ELF-1 (cell line): ENCODE measurements around the gene SPATA6L.

ENCODE experiments used
- DNase-seq: peaks from one replicate; pipeline ENCODE4 v3.0.0-alpha.2; 2016; ENCODE audit warnings: low read depth, low spot score

SPATA6L gene

DNA sequence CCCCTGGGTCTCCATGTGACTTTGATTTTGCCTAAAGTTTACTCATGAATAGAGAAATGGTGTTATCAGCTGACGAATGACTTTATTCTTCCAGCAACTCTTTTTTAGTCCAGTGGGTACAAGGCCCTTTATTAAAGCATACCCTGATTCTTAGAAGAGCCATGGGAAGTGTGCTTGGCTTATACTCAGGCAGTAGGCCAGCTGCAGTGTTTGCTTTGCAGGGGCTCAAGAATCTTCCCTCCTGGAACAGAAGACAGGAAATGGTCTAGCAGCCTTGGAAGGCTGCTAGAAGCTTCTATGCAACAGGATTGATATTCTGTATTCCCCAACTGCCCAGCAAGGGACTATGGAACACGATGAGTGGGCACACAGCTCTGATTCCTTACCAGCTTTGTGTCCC lies 77.6 kb downstream of the SPATA6L start:
- DNase-seq = no peak

DNA sequence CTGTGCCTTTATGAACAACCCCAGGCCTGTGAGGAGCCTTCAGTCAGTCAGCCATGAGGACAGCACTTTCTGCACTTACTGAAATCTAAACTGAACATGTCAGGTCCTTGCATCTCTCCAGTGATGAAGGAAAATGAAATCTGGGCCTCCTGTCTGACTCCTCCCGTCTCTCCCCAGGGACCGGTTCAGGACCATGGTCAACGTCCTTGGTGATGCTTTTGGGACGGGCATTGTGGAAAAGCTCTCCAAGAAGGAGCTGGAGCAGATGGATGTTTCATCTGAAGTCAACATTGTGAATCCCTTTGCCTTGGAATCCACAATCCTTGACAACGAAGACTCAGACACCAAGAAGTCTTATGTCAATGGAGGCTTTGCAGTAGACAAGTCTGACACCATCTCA lies 81.1 kb downstream of the SPATA6L start:
- peak; percentile 7 for DNase-seq

DNA sequence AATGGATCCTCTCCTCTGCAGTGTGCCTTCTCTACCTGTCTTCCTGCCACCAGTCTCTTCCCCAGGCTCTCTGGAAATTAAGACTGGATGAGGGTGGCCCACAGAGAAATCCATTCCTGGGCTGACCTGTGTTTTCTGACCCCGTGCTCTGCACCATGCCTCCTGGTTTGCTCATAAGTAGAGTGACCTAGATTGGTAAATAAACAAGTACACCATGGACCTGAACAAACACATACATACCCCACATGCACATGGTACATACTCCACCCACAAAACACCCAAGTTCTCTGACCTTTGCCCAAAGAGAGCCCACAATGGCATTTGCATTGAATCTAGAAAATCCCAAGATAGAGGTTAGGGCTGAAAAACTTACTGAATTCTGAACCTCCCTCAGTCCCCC lies 81.6 kb downstream of the SPATA6L start:
- DNase-seq = no peak

DNA sequence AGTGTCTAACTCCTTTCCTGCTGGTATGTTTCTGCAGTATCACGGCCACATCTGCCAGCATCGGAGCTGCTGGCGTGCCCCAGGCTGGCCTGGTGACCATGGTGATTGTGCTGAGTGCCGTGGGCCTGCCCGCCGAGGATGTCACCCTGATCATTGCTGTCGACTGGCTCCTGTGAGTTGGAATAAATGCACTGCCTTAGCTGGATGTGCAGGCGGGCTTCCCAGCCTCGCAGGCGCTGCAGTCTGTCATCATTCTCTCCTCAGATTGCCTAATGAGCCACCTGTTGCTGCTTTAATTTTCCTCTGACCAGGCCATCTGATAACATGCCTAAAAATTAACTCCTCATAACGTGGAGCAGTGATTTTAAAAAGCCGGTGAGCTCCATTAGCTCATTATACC lies 83.3 kb downstream of the SPATA6L start:
- DNase-seq = no peak

DNA sequence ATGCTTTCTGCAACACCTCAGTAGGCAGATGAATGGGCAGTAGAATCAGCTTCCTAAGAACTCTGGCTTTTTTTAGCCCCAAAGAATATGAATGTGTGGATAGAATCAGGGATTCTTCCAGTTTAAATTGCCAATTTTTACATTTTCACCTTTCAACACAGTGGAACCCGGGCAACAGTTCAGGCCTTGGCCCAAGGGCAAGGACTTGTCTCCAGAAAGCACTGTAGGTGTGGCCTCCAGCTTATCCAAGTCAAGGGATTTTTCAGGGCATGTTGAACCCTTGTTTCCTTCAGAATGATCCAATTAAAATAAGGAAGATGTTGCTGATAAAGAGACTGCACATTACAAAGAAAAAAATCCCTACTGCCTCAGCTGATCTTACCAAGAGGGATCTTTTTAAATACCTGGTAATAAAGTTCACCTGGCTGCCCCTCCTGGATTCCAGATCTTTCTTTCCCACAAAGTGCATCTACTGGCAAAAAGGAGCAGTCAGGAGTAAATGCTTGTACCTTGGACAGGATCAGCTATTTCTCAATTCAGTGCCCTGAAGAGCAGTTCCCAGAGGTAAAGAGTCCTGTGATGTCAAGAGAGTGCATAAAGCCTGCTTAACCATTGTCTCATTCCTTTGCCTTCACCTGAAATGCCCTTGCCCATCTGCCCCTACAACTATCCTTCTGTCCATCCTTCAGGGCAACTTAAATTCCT lies 84.3 kb downstream of the SPATA6L start:
- DNase-seq = no peak

DNA sequence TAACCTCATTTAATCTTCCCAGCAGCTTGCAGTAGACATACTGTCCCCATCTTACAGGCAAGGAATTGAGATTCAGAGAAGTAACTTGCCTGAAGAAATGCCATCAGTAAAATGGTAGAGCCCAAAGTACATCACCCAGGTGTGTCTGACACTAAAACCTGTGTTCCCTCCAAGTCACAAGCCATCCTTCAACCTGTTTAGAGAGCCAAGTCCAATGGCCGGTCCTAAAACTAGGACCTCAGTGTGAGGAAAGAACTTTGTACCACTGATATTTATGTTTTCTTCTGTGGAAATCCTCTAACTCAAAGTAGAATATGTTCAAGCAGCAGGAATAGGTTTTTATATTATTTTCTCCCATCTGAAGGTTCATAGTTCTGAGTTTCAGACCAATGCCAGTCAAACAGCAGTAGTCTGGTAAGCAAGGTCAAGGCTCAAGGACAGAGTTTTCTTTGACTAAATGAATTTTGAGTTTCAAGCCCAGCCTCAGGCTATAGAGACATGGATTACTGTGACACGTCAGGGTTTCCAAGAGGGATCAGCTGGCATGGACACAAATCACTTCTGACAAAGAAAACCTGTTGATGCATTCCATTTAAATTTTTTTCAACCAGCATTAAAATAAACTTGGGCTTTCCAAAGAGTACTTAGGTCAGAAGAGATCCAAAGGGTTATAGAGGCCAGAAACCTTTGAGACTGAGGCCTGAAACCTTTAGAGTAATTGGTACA lies 85.1 kb downstream of the SPATA6L start:
- DNase-seq = no peak

DNA sequence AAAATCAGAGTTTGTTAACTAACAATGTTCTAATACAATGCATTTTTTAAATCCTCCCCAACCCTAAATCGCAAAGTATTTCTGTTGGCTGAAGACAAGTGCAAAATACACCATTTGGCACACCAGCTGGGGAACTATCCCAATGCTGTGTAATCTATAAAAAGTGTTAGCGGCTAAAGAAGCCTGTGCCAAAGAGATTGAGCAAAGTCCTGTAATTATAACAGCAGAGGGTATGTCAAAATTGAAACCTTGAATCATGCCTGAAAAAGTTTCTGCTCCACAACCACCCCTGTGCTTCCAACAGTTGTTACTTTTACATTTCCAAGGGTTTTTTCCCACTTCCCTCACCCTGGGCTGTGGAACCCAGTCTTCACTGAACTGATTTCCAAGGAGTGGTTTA lies 87.3 kb downstream of the SPATA6L start:
- no peak for DNase-seq

DNA sequence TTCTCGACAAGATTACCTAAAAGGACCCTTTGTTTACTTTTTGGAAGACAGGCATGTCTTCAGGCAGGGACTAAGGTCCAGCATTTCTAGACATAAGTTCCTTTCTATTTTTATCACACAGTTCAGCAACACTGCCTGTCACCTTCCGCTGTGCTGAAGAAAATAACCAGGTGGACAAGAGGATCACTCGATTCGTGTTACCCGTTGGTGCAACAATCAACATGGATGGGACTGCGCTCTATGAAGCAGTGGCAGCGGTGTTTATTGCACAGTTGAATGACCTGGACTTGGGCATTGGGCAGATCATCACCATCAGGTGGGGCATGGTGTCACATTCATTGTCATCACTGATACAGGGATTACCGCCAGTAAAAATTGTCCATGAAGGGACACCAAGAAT lies 89.8 kb downstream of the SPATA6L start:
- no peak for DNase-seq

DNA sequence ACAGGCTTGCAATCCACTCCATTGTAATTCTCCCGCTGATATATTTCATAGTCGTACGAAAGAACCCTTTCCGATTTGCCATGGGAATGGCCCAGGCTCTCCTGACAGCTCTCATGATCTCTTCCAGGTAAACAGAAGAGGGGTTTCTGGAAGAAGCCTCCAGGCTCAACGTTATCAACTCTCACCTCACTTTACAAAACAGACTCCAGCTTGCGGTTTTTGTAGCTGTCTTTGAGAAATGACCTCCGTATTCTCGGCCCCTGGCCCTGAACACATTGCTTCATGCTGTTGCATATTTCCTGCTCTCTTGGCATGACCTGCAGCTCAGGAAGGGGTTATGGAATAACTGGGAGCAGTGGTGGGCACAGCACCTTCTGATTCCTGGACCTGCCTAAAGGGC lies 90.3 kb downstream of the SPATA6L start:
- DNase-seq = peak; percentile 27

DNA sequence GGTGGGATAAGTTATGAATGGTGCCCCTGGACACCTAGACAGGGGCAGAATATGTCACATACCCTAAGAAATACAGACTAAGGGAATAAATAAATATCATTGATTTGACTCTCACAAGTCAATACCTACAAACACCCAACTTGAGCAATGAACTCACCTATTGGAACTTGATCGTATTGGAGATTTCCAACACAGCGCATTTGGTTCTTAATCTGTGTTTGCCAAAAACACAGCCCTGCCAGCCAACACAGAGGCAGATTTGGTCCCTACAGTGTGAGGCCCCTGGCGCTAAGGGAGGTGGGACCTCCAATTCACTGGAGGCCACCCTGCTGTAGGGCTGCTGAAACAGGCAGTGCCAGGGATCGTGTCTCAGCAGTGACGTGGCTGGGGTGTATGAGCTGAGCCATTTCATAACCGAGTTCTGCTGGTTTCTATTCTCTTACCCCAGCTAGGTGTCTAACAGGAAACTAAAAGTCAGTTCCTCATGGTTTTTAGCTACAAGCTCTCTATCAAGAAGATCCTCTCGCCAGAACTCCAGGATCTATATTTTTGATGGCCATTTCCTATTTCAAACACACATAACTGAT lies 91.5 kb downstream of the SPATA6L start:
- DNase-seq = no peak

DNA sequence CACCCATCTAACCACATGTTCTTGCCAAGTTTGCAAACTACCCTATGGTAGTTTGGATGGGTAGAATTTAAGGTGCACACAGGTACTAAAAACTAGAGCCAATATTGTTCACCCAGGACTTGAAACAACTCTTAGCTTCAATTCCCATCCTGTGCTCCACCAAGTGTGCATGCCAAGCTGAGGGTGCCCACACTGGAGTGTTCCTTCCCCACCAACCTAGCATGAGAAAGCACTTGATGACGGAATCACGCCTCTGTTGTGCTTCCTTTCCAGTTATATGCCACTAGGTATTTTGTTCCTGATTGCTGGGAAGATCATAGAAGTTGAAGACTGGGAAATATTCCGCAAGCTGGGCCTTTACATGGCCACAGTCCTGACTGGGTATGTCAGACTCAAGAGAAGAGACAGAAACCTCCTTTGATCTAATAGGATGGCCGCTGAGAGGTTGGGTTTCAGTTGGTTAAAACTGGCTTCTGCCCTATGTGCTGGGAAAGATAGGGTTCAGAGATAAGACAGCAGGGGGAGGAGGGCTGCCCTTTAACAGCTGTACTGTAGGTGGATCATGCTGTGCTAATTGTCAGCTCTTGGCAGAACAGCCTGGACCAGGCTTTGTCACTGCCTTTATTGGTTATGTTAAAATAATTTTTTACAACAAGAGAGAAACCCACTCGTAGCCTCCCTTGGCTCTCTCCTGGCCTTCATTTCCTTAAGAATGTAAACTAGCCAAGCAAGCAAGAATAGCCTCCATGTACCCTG lies 92.5 kb downstream of the SPATA6L start:
- DNase-seq = no peak

DNA sequence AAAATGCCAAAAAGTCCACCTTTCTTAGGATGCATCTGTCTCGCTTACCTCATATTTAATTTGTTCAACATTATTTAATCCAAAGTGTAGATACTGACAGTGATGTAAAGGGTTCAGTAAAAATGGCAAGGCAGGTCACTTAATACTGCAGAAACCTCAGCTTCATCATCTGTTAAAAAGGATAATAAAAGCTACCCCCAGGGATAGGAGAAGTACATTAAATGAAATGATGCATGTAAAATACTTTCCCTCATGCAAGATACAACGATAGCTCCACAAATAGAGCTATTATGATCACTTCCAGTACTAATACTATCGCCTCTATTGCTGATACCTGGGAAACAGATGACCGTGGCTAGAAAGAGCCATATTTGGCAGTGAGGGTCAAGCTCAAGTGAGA lies 93.1 kb downstream of the SPATA6L start:
- no peak for DNase-seq

DNA sequence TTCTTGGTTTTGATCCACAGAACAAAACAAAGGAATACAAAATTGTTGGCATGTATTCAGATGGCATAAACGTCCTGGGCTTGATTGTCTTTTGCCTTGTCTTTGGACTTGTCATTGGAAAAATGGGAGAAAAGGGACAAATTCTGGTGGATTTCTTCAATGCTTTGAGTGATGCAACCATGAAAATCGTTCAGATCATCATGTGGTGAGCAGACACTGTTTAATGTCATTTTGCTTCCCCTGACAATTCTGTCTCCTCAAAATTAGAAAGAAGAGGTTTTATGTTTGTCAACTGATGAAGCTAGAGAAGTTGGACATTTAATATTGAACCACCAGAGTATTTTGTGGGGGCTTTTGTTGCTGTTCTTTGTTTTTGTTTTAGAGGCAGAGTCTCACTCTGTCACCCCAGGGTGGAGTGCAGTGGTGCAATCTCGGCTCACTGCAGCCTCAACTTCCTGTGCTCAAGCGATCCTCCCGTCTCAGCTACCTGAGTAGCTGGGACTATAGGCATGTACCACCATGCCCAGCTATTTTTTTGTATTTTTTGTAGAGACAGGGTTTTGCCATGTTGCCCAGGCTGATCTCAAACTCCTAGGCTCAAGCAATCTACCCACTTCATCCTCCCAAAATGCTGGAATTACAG lies 94.0 kb downstream of the SPATA6L start:
- no peak for DNase-seq

DNA sequence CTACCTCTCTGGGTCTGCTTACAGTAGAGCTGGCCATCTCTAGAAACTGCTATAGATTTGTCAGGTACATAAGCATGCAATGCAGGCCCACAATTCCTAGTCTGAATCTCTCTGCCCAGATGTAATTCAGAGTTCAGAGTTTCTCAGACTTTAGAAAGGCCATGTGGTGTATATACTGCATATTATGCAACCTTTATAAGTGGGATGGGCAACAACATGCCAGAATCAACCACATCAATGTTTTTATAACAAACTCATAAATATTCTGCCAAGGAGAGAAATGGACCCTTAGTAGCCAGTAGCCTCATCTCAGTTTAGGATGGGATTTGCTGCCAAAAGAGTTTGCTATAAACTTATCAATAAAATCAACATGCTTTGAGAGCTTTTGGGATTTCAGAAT lies 97.2 kb downstream of the SPATA6L start:
- DNase-seq = no peak

DNA sequence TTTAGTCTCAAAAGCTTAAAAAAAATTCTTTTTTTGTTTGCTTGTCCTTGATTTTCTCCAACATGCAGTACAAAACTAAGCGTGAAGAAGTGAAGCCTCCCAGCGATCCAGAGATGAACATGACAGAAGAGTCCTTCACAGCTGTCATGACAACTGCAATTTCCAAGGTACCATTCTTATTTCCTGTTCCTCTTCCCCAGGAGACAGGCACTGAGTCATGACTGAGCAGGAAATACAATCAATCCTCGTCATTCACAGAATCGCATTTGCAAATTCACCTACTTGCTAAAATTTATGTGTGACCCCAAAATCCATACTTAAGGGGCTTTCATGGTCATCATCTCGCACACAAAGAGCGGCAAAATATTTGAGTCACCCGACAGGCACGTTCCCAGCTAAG lies 98.7 kb downstream of the SPATA6L start:
- no peak for DNase-seq

DNA sequence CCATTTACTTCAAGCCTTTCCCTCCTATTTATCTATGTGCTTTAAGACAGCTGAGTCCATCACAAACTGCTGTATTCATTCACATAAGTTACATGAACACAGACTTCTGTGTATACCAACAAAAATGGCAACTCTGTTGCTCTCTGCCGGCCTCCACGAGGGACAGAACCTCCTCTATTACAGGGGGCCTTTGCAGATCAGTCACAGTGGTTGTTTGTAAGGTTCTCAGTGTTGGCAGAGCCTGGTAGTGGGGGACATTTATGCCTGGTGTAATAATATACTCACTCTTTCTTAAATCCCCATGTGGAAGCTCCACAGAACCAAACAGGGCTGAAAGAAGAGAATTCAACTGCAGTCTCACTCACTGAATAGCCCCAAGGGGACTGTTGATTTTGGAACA lies 99.5 kb downstream of the SPATA6L start:
- no peak for DNase-seq

DNA sequence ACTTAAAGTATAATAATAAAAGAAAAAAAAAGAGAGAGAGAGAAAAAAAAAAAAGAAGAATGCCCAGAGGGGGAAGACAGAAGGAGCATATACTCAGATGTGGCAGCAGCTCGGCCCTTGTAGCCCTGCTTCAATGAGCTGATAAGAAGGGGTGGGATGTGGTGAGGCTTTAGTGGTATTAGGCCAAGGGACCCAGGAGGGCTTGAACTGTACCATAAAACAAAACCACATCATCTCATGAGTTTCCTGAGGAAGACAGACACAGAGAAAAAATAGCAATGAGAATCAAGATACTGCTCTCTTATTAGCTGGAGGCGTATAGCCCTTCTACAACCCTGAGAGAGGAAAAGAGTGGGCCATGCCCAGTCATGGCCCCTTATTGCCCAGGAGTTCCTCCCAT lies 103.2 kb downstream of the SPATA6L start:
- no peak for DNase-seq

DNA sequence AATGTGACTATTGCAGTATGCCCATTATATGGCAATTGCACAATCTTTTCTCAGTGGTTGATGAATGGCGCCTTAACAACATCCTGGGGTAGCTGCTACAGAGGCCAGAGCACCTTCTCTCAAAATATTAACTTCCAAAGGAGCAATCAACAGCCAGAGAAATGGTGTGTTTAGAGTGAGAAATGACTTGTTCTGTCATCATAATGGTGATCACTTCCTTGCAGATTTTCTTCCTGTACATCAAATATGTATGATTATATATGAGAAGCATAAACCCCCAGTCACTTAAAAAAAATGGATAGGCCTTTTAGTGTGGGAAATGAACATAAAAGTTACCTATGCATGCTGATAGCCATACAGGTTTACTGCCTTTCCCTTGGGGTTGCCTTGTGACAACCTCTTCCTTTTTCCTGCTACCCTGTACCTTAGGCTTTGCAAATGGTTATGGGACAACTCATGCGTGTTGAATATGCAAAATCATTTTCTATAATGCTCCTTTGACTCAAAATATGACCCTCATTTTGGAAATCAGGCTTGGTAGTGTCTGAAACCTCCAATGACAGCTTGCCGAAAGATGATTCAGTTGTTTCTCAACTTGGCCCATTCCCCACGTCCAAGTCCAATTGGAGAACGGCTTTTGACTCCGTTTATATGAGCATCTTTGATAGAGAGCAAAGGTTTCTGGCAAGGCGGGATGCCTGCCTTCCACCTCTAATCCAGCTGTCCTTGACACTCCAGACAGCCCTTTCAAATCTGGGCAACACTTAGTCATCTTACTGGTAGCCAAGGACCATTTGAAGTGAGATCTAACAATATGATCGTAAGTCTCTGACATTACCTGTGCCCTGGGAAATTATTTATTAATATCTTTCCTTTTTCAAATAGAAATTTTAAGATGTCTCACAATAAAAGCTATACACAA lies 106.8 kb downstream of the SPATA6L start:
- no peak for DNase-seq

DNA sequence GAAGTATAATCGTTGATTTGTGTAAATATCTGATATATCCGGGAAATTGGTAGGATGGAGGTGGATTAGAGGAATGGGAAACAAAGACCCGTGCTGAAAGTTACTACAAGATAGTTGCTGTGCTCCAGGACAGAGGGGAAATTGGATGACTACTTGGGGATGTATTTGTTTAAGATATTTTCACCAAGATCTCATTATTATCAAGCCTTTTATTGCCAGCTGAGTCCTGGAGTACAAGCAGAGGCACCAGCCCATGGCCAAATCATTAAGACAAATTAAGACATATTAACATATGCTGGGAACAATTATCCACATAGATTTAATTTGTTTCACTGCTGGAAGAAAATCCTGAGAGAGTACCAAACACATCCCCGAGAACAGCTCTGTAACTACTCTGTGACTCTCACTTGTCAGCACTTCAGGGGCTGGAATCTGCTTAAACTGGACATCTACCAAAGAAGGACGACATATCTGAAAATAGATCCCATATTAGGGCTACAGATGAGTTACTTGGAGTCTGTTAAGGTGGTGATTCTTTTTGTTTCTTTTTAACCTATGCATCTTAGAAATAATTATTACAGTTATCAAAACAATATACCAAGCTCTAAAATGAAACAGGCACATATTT lies 107.8 kb downstream of the SPATA6L start:
- DNase-seq = no peak

DNA sequence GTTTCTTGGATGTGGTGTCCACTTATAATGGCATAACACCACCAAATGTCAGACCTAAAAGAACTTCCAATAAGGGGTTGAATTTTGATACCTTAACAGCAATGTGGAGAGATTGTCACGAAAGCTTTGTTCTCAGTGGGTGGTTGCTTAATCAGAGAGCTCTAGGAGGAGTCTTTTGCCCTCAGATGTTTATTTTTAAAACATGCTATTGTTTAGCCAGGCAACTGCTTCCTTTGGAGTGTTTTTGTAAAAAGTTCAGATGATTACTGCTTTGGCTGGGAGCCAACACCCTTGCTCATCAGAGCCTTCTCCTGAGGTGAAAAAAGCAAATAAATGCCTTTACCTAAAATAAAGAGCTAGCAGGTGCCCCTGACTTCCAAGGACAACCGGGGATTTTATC lies 111.0 kb downstream of the SPATA6L start:
- DNase-seq = no peak
